Motor neuron (in vitro differentiated cells): ENCODE measurements around the gene LSAMP. TPM values are rescaled to one million over a fixed set of nuclear protein-coding genes. Genes with fewer than 3 reads are reported as not detected.

ENCODE experiments used
- ATAC-seq, 8 experiments: fragments of 200-7000 bp; cut with Tn5 transposase; replicated peaks in 6 of 8; 2 replicates each; pipeline ENCODE4 v1.8.0; 2021; ENCODE audit warnings: mild to moderate bottlenecking in 8 of 8, moderate library complexity in 8 of 8
- H3K27ac ChIP-seq, 2 donors: fragments of 250-450 bp; sonication (Bioruptor Pico); 2 replicates each; pipeline ENCODE4 v1.9.0; 2021; ENCODE audit warnings: antibody characterized with exemption in 2 of 2, mild to moderate bottlenecking in 2 of 2, moderate library complexity in 1 of 2
- H3K4me1 ChIP-seq, 2 donors: fragments of 250-450 bp; sonication (Bioruptor Pico); replicated peaks in 1 of 2; 2 replicates each; pipeline ENCODE4 v1.6.1; 2021; ENCODE audit warnings: antibody characterized with exemption in 2 of 2, mild to moderate bottlenecking in 2 of 2, moderate library complexity in 1 of 2
- H3K4me3 ChIP-seq, 5 donors: fragments of 250-450 bp; sonication (Bioruptor Pico); 2 replicates each; pipeline ENCODE4 v1.9.0; 2021; ENCODE audit warnings: antibody characterized with exemption in 5 of 5, mild to moderate bottlenecking in 5 of 5, moderate library complexity in 4 of 5
- WGBS, 10 experiments: fragments of 450-650 bp; shearing (Covaris generic); methylation state at CpG; one replicate each; pipeline ENCODE4 v1.0.0; 2022; 5-methylcytosine and 5-hydroxymethylcytosine counted together
- in situ Hi-C, 9 experiments: fragments of 400-800 bp; cut with MboI; loops; one replicate each; pipeline ENCODE4 v1.15.0; 2021; ENCODE audit warnings: low sequenced_read_pairs in 9 of 9, low pct_unique_long_range_greater_than_20kb in 2 of 9; ENCODE audit not compliant: unreplicated experiment in 9 of 9
- total RNA-seq, 8 experiments: library from RNA; unstranded; fragments of 300-600 nt; gene quantifications; 2 replicates each; pipeline versions ENCODE4 v1.2.3 to v1.2.4, GENCODE V29; 2022

LSAMP gene
- total RNA-seq, 8 experiments from 2014 or later, result 24.4 to 76.5 (median 39.2) TPM

- no peak overlapping the region for H3K4me3 ChIP-seq
- H3K4me1 ChIP-seq, result peaks cover 0 to 9% of the 10 kb centered on the region in 2 donors
- WGBS, 10 experiments, result 57 to 100% (median 96%) methylated on average over 1 to 2 of the region's 2 CpGs; no CpG with 5 or more reads in 1 of the 10 experiments
- ATAC-seq, result no peak
- in situ Hi-C loops, result loop anchor here in 2 of 9 experiments (10.0 to 25.0 kb wide), 2 partner anchors 262 to 930 kb away; no protein-coding TSS in a partner anchor
- H3K27ac ChIP-seq, result no peak overlapping the region
Measured at GRCh38 chr3:115825046-115825445, 620.2 kb downstream of the LSAMP start.

- H3K4me1 ChIP-seq, result peaks cover 0 to 2% of the 10 kb centered on the region in 2 donors
Measured at GRCh38 chr3:115823083-115823482, 622.2 kb downstream of the LSAMP start.

DNA sequence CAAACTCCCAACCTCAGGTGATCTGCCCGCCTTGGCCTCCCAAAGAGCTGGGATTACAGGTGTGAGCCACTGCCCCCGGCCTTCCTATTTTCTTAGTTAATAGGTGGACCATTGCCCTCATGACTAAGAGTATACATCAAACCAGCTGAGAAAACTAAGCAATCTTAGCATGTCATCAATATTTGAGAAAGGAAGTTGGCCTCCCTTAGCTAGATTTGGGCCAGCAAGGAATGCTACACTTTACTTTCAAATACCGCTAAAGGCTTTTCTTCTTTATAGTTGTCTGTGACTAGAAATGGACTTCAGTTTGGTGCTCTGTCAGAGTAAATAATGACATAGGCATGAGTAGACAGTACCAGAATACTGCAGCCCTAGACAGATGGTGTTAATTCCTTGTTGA lies 622.7 kb downstream of the LSAMP start:
- in situ Hi-C loops, result loop anchor here in 6 of 9 experiments (10.0 to 25.0 kb wide), 8 partner anchors 585 to 1985 kb away; partner anchors contain the start of gene GRAMD1C (in 1 of the 6)
- 83 to 100% (median 100%) methylated on average over 1 to 3 of the region's 3 CpGs; no CpG with 5 or more reads in 3 of the 10 experiments for WGBS, 10 experiments
- no peak overlapping the region for H3K27ac ChIP-seq
- ATAC-seq, result peak in 1 of 8 experiments; percentile 61
- peaks cover 0 to 2% of the 10 kb centered on the region in 2 donors for H3K4me1 ChIP-seq
- H3K4me3 ChIP-seq, result no peak overlapping the region

More at GRCh38 chr3:115823083-115823482, 622.2 kb downstream of the LSAMP start:
- ATAC-seq, result no peak
- Histone ChIP-seq H3K27ac (no peak overlapping the region), H3K4me3 (no peak overlapping the region)
- in situ Hi-C loops, result loop anchor here in 6 of 9 experiments (10.0 to 25.0 kb wide), 8 partner anchors 586 to 1986 kb away; partner anchors contain the start of gene GRAMD1C (in 1 of the 6)
- WGBS, 10 experiments, result 86 to 100% (median 100%) methylated on average over 1 to 2 of the region's 2 CpGs; no CpG with 5 or more reads in 3 of the 10 experiments

DNA sequence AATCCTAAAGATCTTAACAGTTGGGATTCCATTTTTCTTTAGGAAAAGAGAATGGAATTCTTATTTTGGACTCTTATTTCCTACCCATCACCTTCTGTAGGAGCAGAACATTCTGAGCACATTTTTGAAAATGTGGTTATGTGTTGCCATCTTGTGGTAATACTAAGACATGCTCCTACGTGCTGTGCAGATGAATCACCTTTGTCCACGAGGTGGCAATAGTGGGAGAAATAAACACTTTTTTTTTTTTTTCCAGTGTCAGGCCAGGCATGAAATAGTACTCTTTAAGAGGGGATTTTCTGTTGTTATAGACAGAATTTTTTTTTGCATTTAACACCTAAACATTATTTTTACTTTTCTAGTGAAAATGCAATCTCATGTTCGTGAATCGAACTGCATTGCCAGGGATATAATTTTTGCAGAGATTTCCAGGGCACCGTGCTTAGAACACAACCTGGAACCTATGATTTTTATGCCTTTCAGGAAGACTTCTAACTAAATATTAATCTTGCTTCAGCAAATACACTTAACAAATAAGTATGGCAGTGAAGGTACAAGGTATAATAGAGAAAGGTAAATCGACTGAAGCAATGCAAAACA lies 625.4 kb downstream of the LSAMP start:
- H3K4me1 ChIP-seq, result no peaks in the 10 kb centered on the region
- 38 to 59% (median 54%) methylated on average over 4 to 6 of the region's 6 CpGs; no CpG with 5 or more reads in 1 of the 10 experiments for WGBS, 10 experiments
- in situ Hi-C loops, result loop anchor here in 6 of 9 experiments (10.0 to 25.0 kb wide), 8 partner anchors 583 to 1983 kb away; partner anchors contain the start of gene GRAMD1C (in 1 of the 6)
- H3K4me3 ChIP-seq, result no peak overlapping the region
- ATAC-seq, result peak; percentile 87 to 98 (median 93)
- H3K27ac ChIP-seq, result no peak overlapping the region

DNA sequence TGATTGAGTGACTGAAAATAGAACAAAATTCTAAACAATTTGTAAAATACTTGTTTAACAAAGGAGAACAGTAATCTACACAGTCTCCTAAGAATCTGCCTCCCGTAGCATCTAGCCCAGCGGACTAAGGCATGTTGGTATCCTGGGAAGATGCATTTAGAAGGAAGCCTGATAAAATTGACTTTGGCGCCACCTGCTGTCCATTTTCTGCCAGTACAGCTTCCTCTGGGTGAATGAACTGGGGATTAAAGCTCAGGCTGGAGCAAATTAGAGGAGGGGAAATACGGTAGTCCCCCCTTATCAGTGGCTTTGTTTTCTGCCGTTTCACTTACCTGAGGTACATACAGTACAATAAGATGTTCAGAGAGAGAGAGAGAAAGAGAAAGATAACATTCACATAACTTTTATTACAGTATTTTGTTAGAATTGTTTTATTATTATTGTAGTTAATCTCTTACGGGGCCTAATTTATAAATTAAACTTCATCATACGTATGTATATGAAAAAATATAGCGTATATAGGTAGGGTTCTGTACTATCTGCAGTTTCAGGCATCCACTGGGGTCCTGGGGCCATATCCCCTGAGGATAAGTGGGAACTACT lies 630.4 kb downstream of the LSAMP start:
- in situ Hi-C loops, result loop anchor here in 6 of 9 experiments (25.0 kb wide), 7 partner anchors 578 to 1978 kb away; partner anchors contain the start of gene GRAMD1C (in 1 of the 6)
- peaks cover 0 to 3% of the 10 kb centered on the region in 2 donors for H3K4me1 ChIP-seq
- no peak overlapping the region for H3K27ac ChIP-seq
- whole genome bisulfite sequencing, 10 experiments, result 0 to 50% (median 15%) methylated on average over 1 to 8 of the region's 8 CpGs
- no peak overlapping the region for H3K4me3 ChIP-seq
- ATAC-seq, result peak; percentile 82 to 93 (median 86)

- in situ Hi-C loops, result loop anchor here in 6 of 9 experiments (25.0 kb wide), 7 partner anchors 577 to 1977 kb away; partner anchors contain the start of gene GRAMD1C (in 1 of the 6)
Measured at GRCh38 chr3:115814006-115814405, 631.3 kb downstream of the LSAMP start.

GRCh38 chr3:115808816-115809215 lies 636.5 kb downstream of the LSAMP start:
- Histone ChIP-seq H3K4me1 (no peaks in the 10 kb centered on the region), H3K27ac (no peak overlapping the region), H3K4me3 (no peak overlapping the region)
- in situ Hi-C loops, result loop anchor here in 6 of 9 experiments (25.0 kb wide), 7 partner anchors 572 to 1972 kb away; partner anchors contain the start of gene GRAMD1C (in 1 of the 6)
- WGBS, 10 experiments, result 71 to 100% (median 87%) methylated on average over 1 to 2 of the region's 2 CpGs; no CpG with 5 or more reads in 2 of the 10 experiments
- ATAC-seq, result peak in 1 of 8 experiments; percentile 12

More at GRCh38 chr3:115814006-115814405, 631.3 kb downstream of the LSAMP start:
- peaks cover 0 to 3% of the 10 kb centered on the region in 2 donors for H3K4me1 ChIP-seq
- no peak for ATAC-seq
- H3K4me3 ChIP-seq, result no peak overlapping the region
- H3K27ac ChIP-seq, result no peak overlapping the region

DNA sequence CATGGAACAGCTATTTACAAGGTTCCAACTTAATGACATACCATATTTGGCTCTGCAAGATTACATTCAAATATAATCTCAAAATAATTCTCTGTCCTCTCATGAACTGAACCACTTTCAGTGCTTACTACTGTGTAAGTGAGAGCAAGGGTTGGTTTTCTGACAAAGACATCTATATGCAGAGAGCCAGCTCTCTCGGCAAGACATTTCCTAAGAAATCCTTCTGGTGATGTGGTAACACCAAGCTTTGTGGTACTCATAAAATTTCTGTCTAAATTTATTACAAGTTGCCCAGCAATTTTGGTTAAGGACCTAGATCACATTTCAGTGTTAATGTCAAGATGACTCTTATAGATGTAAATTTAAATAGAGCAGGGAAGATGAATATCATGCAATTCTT lies 637.0 kb downstream of the LSAMP start:
- H3K27ac ChIP-seq, result no peak overlapping the region
- in situ Hi-C loops, result loop anchor here in 6 of 9 experiments (25.0 kb wide), 7 partner anchors 571 to 1971 kb away; partner anchors contain the start of gene GRAMD1C (in 1 of the 6)

GRCh38 chr3:115806501-115806900 lies 638.8 kb downstream of the LSAMP start:
- no peak for ATAC-seq
- in situ Hi-C loops, result loop anchor here in 6 of 9 experiments (25.0 kb wide), 7 partner anchors 569 to 1969 kb away; partner anchors contain the start of gene GRAMD1C (in 1 of the 6)
- WGBS, 10 experiments, result 71 to 90% (median 85%) methylated on average over 3 to 4 of the region's 4 CpGs; no CpG with 5 or more reads in 2 of the 10 experiments
- Histone ChIP-seq H3K27ac (no peak overlapping the region), H3K4me3 (no peak overlapping the region), H3K4me1 (no peaks in the 10 kb centered on the region)

More for the DNA sequence above, 637.0 kb downstream of the LSAMP start:
- Histone ChIP-seq H3K4me1 (no peaks in the 10 kb centered on the region), H3K4me3 (no peak overlapping the region)
- no peak for ATAC-seq
- 10 to 100% (median 95%) methylated on average over 1 of the region's 1 CpG; no CpG with 5 or more reads in 2 of the 10 experiments for WGBS, 10 experiments

DNA sequence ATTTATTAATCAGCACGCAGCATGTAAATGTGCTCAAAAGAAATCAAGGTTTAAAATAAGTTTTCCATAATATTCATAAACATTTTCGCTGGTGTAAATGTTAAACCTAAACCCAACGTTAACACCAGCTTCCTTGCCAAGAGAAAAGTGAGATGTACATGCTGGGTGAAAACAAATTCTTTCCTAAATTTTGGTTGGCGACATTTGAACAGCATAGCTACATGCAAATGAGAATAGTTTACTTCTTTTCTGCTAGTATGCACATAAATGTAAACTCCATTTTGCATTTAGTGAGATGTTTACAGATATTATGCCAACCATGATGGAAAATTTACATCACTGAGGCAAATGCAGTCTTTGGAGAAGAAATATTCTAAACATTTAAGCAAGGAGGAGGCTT lies 639.8 kb downstream of the LSAMP start:
- H3K27ac ChIP-seq, result no peak overlapping the region
- peaks cover 0 to 3% of the 10 kb centered on the region in 2 donors for H3K4me1 ChIP-seq
- no peak overlapping the region for H3K4me3 ChIP-seq
- 0 to 100% (median 78%) methylated on average over 1 to 4 of the region's 4 CpGs for WGBS, 10 experiments
- ATAC-seq, result peak in 3 of 8 experiments; percentile 29 to 87 (median 29)
- in situ Hi-C loops, result loop anchor here in 6 of 9 experiments (25.0 kb wide), 7 partner anchors 568 to 1968 kb away; partner anchors contain the start of gene GRAMD1C (in 1 of the 6)

DNA sequence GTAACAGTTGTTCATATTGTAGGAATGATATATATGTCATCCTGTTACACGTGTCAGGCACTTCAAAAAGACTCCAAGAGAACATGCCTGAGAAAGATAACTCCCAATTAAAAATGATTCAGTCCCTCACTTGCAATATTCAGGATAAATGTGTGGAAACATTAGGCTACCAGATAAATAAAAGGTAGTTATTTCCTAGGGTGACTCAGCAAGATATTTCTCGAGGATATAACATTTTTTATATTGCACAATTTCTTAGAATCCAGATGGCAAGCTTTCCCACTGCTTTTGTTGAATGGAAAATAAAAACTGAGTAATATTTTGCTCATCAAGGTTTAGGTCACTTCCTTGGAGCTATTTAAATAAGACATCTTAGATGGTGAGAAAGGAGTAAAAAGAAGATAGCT lies 640.6 kb downstream of the LSAMP start:
- 0 to 86% (median 71%) methylated on average over 1 to 2 of the region's 2 CpGs; no CpG with 5 or more reads in 1 of the 10 experiments for WGBS, 10 experiments

GRCh38 chr3:115804200-115804599 lies 641.1 kb downstream of the LSAMP start:
- no peak for ATAC-seq
- in situ Hi-C loops, result loop anchor here in 6 of 9 experiments (25.0 kb wide), 7 partner anchors 567 to 1967 kb away; partner anchors contain the start of gene GRAMD1C (in 1 of the 6)
- no peak overlapping the region for H3K27ac ChIP-seq
- H3K4me1 ChIP-seq, result peaks cover 0 to 9% of the 10 kb centered on the region in 2 donors
- H3K4me3 ChIP-seq, result no peak overlapping the region
- 50 to 92% (median 76%) methylated on average over 2 of the region's 2 CpGs; no CpG with 5 or more reads in 2 of the 10 experiments for WGBS, 10 experiments

More for the DNA sequence above, 640.6 kb downstream of the LSAMP start:
- H3K4me1 ChIP-seq, result peaks cover 0 to 9% of the 10 kb centered on the region in 2 donors
- in situ Hi-C loops, result loop anchor here in 6 of 9 experiments (25.0 kb wide), 7 partner anchors 567 to 1967 kb away; partner anchors contain the start of gene GRAMD1C (in 1 of the 6)
- peak in 3 of 8 experiments; percentile 23 to 35 (median 26) for ATAC-seq
- H3K4me3 ChIP-seq, result no peak overlapping the region
- H3K27ac ChIP-seq, result no peak overlapping the region
